DND-41 (cell line): ENCODE measurements around the gene MVB12B.

ENCODE experiments used
- CTCF ChIP-seq: IDR thresholded peaks from 2 replicates; pipeline ENCODE4 v1.5.1; 2012; ENCODE audit warnings: borderline replicate concordance, low read length, moderate library complexity, mild to moderate bottlenecking; ENCODE audit not compliant: poor library complexity, severe bottlenecking; ENCODE audit errors: extremely low read depth
- EZH2 ChIP-seq: IDR thresholded peaks from 3 replicates; pipeline ENCODE4 v1.6.1; 2012; ENCODE audit warnings: borderline replicate concordance, low read depth, mild to moderate bottlenecking, moderate library complexity, low read length, inconsistent platforms; ENCODE audit not compliant: severe bottlenecking

GRCh38 chr9:126510564-126510963 lies 183.9 kb downstream of the MVB12B start:
- TF ChIP-seq CTCF (no peak), EZH2 (no peak)
